Bronchial smooth muscle cell (primary cell): Measurements from ENCODE around the gene CTSV. TPM values are rescaled to one million over a fixed set of nuclear protein-coding genes. Genes with fewer than 3 reads are reported as not detected.

Experiments used
- total RNA-seq: library from RNA; depleted of rRNA; stranded (reverse); fragments of >200 nt; gene quantifications from 2 replicates; pipeline ENCODE4 v1.2.1, GENCODE V29; 2014

CTSV gene
- total RNA-seq, result 0.16 and 0.34 TPM in 2 replicates

DNA sequence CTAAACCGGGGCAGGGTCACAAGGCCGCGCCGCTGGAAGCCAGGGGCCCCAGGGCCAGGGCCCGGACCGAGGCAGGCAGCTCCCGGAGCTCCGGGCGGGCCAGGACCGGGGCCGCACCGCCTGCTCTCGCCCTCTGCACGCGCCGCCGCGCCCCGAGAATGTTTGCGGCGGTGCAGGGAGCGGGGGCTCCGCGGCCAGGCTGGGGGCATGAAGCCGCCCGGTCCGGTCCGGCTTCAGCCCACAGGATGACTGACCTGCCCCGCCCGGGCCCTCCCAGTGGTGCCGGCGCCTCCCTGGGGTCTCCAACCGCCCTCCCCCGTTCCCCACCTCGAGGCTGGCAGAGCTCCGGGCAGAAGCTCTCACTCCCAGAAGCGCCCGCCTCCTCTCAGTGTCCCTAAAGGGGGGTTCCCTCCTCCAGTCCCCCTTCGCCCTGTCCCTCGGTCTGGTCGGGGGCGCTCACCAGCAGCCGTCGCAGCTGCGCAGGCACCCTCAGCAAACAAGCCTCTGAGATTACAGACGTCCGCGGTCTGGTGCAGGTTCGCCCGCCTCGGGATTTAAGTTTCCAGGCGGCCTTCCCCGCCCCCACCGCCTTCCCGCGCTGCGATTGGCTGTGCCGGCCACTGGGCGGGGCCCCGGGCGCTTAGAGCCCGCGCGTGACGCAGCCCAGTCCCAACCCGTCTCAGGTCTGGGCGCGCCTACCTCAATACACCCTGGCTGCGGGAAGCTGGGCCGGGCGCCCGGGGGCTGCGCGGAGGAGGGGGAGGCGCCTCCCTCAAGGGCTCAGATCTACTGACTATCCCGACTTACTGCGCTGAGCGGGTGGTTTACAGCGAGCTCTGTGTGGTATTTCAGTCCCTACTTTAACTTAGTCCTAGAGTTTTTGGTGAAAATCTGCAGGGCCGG, at the start of gene CTSV:
CTSV (minus strand) TSS at position 532 of the 903 bp plus-strand sequence. CDS start 1,099 bp downstream, outside the sequence.

Other genes with a start within 250 kb of the CTSV start
- 1.3 and 2.4 TPM in 2 replicates for gene ZNF782, start 184.6 kb downstream of the CTSV start, total RNA-seq
- gene NUTM2G, start 110.3 kb downstream of the CTSV start, total RNA-seq, result under 0.01 TPM in 1 of 2 replicates, not detected in the other